ENCODE measurements around the gene PRR20A.
"Not testable (repeated sequence)": the region's sequence is repeated elsewhere in the genome, so short reads cannot be mapped to it uniquely, and the experiment has no call there.

DNA sequence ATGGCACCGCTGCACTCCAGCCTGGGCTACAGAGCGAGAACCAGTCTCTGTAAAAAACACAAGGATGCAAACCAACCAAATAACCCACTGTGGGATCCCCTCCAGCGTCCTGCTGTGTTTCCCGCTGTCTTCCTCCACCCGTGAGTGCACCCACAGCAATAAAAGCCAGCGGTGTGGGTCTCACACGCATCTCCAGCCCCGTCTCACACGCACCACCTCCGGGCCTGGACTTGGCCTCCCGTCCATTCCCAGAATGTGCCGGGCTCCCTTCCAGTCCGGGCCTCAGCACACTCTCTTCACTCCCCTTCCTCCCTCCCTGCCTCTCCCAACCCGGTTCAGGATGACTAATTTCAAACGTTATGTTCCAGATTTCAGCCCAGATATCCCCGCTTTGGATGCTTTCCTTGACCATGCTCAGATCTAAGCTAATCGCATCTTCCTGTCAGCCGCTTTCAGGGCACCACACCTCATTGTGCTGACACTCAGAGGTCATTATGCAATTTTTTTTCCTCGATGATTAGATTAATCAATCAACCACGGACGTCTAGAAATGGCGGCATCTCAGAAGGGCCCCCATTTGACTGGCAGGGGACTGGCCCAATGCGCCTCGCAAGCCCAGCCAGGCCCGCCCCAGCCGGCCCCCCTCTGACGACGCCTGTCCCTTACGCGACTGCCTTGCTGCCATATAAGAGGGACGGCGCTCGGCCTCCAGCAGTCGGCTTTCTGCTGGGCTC is at the start of gene PRR20A:
- not testable (repeated sequence) for TF ChIP-seq EZH2 (IDR thresholded peaks at IDR 0.05; ENCODE audit: borderline replicate concordance, control insufficient read depth, low read depth, low read length); MYC (IDR thresholded peaks at IDR 0.05; ENCODE audit: insufficient read depth, insufficient read length, insufficient replicate concordance, low read length, severe bottlenecking); GABPA (IDR thresholded peaks at IDR 0.05; ENCODE audit: low read depth); POLR2AphosphoS2 (IDR thresholded peaks at IDR 0.05; ENCODE audit: low read depth, low read length); HDGF (IDR thresholded peaks at IDR 0.05); POLR2A (IDR thresholded peaks at IDR 0.05; ENCODE audit: low read depth, low read length)
- TF ChIP-seq, protein P1, sequence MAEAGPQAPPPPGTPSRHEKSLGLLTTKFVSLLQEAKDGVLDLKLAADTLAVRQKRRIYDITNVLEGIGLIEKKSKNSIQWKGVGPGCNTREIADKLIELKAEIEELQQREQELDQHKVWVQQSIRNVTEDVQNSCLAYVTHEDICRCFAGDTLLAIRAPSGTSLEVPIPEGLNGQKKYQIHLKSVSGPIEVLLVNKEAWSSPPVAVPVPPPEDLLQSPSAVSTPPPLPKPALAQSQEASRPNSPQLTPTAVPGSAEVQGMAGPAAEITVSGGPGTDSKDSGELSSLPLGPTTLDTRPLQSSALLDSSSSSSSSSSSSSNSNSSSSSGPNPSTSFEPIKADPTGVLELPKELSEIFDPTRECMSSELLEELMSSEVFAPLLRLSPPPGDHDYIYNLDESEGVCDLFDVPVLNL (IDR thresholded peaks at IDR 0.05; ENCODE audit: low read depth, low read length), result not testable (repeated sequence)
- TF ChIP-seq, protein P2, sequence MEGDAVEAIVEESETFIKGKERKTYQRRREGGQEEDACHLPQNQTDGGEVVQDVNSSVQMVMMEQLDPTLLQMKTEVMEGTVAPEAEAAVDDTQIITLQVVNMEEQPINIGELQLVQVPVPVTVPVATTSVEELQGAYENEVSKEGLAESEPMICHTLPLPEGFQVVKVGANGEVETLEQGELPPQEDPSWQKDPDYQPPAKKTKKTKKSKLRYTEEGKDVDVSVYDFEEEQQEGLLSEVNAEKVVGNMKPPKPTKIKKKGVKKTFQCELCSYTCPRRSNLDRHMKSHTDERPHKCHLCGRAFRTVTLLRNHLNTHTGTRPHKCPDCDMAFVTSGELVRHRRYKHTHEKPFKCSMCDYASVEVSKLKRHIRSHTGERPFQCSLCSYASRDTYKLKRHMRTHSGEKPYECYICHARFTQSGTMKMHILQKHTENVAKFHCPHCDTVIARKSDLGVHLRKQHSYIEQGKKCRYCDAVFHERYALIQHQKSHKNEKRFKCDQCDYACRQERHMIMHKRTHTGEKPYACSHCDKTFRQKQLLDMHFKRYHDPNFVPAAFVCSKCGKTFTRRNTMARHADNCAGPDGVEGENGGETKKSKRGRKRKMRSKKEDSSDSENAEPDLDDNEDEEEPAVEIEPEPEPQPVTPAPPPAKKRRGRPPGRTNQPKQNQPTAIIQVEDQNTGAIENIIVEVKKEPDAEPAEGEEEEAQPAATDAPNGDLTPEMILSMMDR (IDR thresholded peaks at IDR 0.05 in 2 of 3, conservative IDR thresholded peaks at IDR 0.05 in 1 of 3; ENCODE audit: control insufficient read depth in 2 of 3, extremely low read depth in 1 of 3, insufficient read depth in 1 of 3, low read depth in 3 of 3, low read length in 3 of 3), result not testable (repeated sequence)
